GM12873 (cell line): ENCODE measurements around the gene SMIM35.

Source experiments
- CTCF ChIP-seq: IDR thresholded peaks from 2 replicates; pipeline ENCODE4 v1.5.1; 2012; ENCODE audit warnings: low read depth, mild to moderate bottlenecking, moderate library complexity, low read length, control low read depth; ENCODE audit not compliant: insufficient read depth; ENCODE audit errors: missing control alignments

Gene SMIM35

DNA sequence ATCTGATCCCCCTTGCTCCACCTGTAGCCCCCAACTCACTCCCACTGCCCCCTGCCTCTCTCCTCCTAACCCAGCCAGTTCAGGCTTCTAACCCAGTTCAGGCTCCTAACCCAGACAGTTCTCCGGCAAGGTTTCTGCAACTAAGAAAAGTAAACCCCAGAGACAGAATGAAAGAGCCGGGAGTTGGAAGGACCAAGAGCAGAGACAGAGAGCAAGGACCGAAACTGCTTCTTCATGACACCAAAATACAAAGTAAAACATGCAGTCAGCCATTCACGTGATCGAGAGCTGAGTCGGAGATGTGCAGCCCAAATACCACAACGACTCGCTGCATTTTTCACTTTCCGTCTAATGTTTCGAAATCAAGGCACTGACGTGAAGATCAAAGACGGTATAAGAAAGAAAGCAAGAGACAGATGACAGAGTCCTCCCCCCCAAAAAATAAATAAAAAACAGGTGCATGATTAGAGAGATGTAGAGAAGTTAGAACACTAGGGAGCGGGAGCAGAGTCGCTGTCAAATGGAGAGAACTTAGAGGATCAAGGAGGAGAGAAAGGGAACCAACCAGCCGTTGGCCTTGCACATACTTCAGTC, 99.7 kb downstream of the SMIM35 start:
- TF ChIP-seq CTCF, result no peak

DNA sequence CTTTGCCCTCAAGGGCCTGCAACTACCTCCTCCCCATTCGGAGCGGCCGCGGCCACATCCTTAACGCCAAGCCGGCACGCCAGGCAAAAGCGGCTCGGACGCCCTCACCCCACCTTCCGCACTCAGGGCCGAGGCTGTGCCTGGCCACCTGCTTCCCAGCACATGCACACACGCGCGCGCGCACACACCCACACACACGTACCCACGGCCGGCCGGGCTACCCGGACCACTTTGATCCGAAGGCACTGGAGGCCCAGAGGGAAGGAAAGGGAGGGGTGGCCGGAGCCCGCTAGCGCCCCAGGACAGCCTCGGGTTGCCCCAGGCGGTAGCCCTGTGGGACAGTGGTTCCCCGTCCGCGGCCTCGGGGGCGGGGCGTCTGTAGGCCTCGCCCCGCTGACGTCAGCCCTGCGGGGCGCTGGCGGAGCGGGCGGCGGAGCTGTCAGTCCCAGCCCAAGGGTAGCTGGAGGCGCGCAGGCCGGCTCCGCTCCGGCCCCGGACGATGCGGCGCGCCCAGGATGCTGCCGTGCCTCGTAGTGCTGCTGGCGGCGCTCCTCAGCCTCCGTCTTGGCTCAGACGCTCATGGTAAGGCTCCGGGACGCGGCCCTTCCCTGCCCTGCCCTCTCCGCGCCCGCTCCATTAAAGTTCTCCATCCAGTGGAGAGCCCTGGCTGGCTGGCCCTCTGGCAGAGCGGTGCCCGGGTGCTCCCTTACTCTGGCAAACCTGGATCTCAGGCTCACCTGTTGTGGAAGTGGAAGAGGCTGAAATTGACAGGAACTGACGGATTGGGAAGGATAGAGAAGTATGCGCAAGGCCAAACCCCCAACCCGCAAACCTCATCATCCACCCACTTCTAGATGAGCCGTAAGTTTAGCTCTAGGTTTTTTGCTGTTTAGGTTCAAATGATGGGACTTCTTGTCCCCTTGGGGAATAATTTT, 100.5 kb downstream of the SMIM35 start, which contains the start of gene IL10RA:
TSS of gene IL10RA (plus strand) at position 442 of the 935 bp plus-strand sequence. CDS start at position 516, 74 bp downstream.
- TF ChIP-seq CTCF, result no peak

GRCh38 chr11:117984476-117984875, 102.3 kb downstream of the SMIM35 start:
- no peak for TF ChIP-seq CTCF

DNA sequence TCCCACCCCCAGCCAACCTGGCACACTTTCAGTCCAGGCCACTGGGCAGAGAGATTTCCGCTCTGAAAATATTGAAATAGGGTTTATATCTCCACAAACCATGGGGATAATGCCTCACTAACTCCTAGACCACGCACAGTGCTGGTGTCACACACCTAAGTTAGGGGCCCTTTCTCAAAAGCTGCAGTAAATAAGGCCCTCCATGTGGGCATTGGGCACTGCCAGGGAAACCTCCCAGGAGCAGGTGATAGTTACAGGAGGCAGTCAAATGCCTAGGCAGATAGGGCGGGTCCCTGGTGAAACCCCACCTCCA, 103.6 kb downstream of the SMIM35 start:
- no peak for TF ChIP-seq CTCF

DNA sequence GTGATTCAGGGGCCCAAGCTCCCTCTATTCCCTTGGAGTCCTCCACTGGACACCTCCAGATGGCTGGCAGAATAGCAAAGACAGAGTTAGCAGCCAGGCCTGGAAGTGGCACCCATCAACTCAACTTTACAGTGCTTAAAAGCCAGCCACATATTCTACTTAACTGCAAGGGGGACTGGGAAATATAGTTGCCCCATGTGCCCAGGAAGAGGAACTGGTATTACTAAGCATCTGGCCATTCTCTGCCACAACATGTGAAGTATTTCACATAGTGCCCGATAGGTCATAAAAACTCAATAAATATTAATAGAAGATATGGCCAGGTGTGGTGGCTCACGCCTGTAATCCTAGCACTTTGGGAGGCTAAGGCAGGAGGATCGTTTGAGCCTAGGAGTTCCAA, 106.0 kb downstream of the SMIM35 start:
- no peak for TF ChIP-seq CTCF

GRCh38 chr11:117980280-117980679, 106.5 kb downstream of the SMIM35 start:
- TF ChIP-seq CTCF, result no peak

- no peak for TF ChIP-seq CTCF
Observed at GRCh38 chr11:117979481-117980211, 107.1 kb downstream of the SMIM35 start.
